ENCODE measurements around the gene KCNK15. TPM values are rescaled to one million over a fixed set of nuclear protein-coding genes. Genes with fewer than 3 reads are reported as not detected.

Gene KCNK15
- total RNA-seq, 1 donor from 2014 or later: 0.77 TPM

- no peak for TF ChIP-seq CTCF (IDR thresholded peaks at IDR 0.05)
- H3K27ac Mint-ChIP-seq (ENCODE audit: unreplicated experiment): no peak overlapping the region
- peaks cover 42% of the 10 kb centered on the region for H3K27me3 Mint-ChIP-seq (ENCODE audit: low read depth)
- DNase-seq (ENCODE audit: low spot score): no peak
- H3K9me3 Mint-ChIP-seq (ENCODE audit: low read depth): no peaks in the 10 kb centered on the region
- H3K4me3 Mint-ChIP-seq (ENCODE audit: unreplicated experiment): no peak overlapping the region
- H3K4me1 Mint-ChIP-seq (ENCODE audit: low read depth): no peaks in the 10 kb centered on the region
- H3K36me3 Mint-ChIP-seq (ENCODE audit: low read depth): no peaks in the 10 kb centered on the region
These were observed 23.3 kb downstream of the KCNK15 start for GRCh38 chr20:44768854-44769480.

DNA sequence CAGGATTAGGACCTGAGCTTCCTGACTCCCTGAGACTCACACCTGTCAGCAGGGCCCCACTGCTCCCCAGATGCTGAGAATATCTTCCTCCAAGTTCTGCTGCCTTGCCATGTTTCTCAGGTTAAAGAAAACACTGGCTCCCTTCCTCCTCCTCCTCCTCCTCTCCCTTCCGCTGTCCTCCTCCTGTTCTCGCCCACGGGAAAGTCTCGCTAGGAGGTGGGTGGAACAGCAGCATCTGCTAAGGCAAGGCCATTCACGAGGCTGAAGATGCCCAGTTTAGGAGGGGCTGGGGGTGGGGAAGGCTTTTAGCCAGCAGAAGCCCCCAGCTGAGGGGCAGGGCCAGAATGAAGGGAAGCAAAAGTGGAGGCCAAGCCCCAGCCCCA lies 23.8 kb downstream of the KCNK15 start:
- Mint-ChIP-seq H3K27ac (ENCODE audit: unreplicated experiment) (no peak overlapping the region), H3K4me1 (ENCODE audit: low read depth) (no peaks in the 10 kb centered on the region), H3K27me3 (ENCODE audit: low read depth) (peaks cover 37% of the 10 kb centered on the region)

DNA sequence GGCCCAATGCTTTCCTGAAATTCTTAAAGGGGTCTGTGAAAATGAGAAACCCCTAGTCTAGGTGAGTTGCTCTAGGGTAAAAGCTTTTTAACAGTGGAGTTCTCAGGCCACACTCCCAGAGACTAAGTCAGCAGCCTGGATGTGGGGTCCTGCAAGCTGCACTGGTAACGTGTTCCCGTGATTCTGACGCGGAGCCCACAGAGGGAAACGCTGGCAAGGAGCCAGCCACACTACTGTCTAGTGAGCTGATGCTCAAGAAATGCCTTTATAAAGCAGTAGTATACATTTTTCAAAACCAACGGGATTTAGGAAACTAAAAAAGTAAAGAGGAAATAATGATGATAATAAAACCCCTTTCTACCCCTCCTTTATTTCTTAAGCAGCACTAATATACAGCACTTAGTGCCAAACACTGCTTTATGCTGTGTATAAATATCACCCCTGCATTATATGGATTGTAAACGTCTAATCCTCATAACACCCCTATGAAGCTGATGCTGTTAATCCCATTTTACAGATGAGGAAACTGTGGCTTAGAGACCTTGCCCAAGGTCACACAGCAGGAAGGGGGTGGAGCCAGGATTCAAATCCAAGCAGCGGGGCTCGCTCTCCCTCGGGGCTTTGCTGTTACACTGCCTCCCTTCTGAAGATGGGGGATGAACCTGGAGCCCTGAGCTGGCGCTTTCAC lies 25.0 kb downstream of the KCNK15 start:
- H3K4me1 Mint-ChIP-seq (ENCODE audit: low read depth): no peaks in the 10 kb centered on the region
- no peaks in the 10 kb centered on the region for H3K9me3 Mint-ChIP-seq (ENCODE audit: low read depth)
- H3K27me3 Mint-ChIP-seq (ENCODE audit: low read depth): peaks cover 36% of the 10 kb centered on the region
- H3K27ac Mint-ChIP-seq (ENCODE audit: unreplicated experiment): no peak overlapping the region
- no peaks in the 10 kb centered on the region for H3K36me3 Mint-ChIP-seq (ENCODE audit: low read depth)
- no peak for DNase-seq (ENCODE audit: low spot score)
- H3K4me3 Mint-ChIP-seq (ENCODE audit: unreplicated experiment): no peak overlapping the region
- no peak for TF ChIP-seq CTCF (IDR thresholded peaks at IDR 0.05)

More for the DNA sequence above, 23.8 kb downstream of the KCNK15 start:
- Mint-ChIP-seq H3K36me3 (ENCODE audit: low read depth) (no peaks in the 10 kb centered on the region), H3K4me3 (ENCODE audit: unreplicated experiment) (no peak overlapping the region), H3K9me3 (ENCODE audit: low read depth) (no peaks in the 10 kb centered on the region)
- no peak for TF ChIP-seq CTCF (IDR thresholded peaks at IDR 0.05)
- DNase-seq (ENCODE audit: low spot score): no peak

DNA sequence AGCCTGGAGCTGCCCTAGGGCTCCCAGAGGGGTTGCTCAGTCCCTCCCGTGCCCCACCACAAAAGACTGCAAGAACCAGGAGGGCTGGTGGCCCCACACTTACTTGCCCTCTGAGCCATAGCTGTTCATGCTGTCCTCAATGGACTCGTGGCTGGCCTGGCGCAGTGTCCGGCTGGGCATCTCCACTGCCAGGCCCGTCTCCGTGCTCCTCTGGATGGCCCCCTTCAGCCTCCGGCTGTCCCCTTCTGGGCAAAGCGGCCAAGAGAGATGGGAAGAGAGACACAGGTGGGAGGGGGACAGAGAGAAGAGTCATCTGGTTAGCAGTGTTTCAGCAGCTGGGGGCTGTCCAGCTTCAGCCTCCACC lies 25.5 kb downstream of the KCNK15 start:
- Mint-ChIP-seq H3K9me3 (ENCODE audit: low read depth) (no peaks in the 10 kb centered on the region), H3K27ac (ENCODE audit: unreplicated experiment) (no peak overlapping the region), H3K27me3 (ENCODE audit: low read depth) (peaks cover 36% of the 10 kb centered on the region), H3K36me3 (ENCODE audit: low read depth) (no peaks in the 10 kb centered on the region), H3K4me1 (ENCODE audit: low read depth) (no peaks in the 10 kb centered on the region), H3K4me3 (ENCODE audit: unreplicated experiment) (no peak overlapping the region)
- TF ChIP-seq CTCF (IDR thresholded peaks at IDR 0.05): no peak
- no peak for DNase-seq (ENCODE audit: low spot score)

DNA sequence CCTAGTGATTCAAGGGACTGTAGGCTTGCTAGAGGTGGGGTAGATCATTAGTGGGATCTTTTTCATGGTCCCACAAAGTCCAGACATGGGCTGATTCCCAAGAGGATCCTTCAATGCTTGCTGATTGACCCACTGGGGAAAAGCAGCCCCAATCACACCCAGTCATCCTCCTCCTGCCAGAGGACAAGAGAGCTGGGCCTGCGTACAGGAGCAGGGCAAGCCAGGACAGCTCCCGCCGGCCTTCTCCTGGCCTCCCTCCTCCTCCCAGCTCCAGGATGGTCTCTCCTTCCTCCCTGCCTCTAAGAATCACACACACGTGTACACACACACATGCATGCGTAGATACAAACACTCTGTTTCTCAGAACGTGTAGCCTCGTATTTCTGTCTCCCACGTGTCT lies 27.0 kb downstream of the KCNK15 start:
- peaks cover 37% of the 10 kb centered on the region for H3K27me3 Mint-ChIP-seq (ENCODE audit: low read depth)
- H3K9me3 Mint-ChIP-seq (ENCODE audit: low read depth): no peaks in the 10 kb centered on the region
- no peak overlapping the region for H3K27ac Mint-ChIP-seq (ENCODE audit: unreplicated experiment)
- no peak overlapping the region for H3K4me3 Mint-ChIP-seq (ENCODE audit: unreplicated experiment)
- no peaks in the 10 kb centered on the region for H3K4me1 Mint-ChIP-seq (ENCODE audit: low read depth)
- no peak for TF ChIP-seq CTCF (IDR thresholded peaks at IDR 0.05)
- no peaks in the 10 kb centered on the region for H3K36me3 Mint-ChIP-seq (ENCODE audit: low read depth)
- no peak for DNase-seq (ENCODE audit: low spot score)

Data from chondrocyte (in vitro differentiated cells).